HG03108 (cell line): ENCODE measurements around the gene TAF8.

Experiments used
- ATAC-seq: cut with Tn5 transposase; IDR thresholded peaks from one replicate; pipeline ENCODE4 v1.9.1; 2021; ENCODE audit warnings: moderate library complexity; ENCODE audit not compliant: unreplicated experiment

TAF8 gene

DNA sequence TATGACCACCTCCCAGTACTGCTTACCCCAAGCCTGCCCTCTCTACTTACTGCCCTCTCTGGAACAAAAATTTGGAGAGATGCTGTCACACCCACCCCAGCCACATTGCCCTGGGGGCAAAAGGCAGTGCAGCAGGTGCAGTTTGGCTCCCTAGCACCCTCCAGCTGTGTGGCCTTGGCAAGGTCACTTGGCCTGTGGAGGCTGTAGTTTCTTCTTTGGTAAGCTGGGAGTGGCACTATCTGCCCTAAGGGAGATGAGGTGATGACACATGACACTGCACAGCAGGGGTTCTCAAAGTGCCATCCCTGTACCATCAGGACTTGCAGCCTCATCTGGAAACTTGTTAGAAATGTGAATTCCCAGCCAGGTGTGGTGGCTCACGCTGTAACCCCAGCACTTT, 44.8 kb downstream of the TAF8 start:
- ATAC-seq, result no peak

DNA sequence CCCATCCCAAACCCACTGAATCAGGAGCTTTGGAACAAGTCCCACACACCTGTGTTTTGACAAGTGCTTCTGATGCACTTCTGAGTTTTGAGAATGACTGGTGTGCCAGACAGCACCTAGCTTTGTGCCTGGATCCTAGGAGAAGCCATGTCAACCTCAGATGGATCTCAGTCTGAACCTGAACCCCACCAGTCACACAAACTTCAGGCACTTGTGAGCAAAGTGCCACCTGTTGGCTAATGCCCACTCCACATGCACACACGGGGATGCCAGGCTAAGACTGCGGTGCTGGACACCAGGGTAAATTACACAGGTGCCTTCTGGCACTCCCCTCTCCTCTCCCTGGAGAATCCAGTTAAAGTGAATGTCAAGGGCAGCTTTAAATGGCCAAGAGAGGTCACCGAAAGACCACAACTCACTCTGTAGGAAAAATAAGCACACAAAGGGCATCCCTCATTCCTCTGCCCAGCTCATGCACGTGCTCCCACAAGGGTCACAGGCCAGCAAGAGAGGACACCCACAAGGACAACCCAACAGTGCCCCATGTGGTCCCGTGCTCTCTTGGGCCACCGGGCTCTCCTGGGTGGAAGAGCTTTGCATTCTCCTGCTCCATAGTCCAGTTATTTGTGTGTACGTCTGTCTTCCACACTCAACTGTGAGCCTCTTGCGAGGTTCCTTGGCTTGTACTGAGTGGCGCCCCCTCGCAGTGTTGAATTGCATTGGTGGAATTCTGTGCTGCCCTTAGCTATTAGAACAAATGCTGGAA, 45.6 kb downstream of the TAF8 start:
- ATAC-seq, result no peak

DNA sequence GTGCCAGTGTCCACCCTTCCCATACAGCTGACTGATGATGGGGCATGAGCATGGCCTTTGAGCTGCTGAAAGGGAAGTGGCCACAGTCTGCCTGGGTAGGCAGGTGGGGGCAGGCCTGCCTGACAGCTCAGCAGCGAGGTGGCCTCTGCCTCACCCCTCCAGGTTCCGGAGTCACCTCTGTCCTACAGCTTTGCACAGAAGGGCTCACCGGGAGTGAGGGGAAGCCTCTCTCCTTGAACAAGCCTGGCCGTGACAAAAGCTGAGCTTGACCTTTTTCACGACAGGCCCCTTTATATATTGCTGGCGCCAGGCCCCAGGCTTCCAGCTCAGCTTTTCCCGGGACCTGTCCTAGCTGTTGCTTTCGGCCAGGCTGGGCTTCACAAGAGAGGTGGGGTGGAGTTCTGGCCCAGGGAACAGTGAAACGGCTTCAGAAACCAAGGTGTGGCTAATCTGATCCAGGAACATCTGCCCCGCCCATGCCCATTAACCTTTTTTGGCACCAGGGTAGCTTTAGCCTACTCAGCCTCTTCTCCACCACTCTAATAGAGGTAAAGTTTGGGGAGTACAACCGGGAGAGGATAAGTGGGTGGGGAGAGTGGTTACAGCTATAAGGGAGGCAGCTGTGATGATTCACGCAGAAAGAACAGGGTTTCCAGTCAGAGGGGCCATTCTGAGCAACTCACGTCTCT, 49.2 kb downstream of the TAF8 start:
- no peak for ATAC-seq

DNA sequence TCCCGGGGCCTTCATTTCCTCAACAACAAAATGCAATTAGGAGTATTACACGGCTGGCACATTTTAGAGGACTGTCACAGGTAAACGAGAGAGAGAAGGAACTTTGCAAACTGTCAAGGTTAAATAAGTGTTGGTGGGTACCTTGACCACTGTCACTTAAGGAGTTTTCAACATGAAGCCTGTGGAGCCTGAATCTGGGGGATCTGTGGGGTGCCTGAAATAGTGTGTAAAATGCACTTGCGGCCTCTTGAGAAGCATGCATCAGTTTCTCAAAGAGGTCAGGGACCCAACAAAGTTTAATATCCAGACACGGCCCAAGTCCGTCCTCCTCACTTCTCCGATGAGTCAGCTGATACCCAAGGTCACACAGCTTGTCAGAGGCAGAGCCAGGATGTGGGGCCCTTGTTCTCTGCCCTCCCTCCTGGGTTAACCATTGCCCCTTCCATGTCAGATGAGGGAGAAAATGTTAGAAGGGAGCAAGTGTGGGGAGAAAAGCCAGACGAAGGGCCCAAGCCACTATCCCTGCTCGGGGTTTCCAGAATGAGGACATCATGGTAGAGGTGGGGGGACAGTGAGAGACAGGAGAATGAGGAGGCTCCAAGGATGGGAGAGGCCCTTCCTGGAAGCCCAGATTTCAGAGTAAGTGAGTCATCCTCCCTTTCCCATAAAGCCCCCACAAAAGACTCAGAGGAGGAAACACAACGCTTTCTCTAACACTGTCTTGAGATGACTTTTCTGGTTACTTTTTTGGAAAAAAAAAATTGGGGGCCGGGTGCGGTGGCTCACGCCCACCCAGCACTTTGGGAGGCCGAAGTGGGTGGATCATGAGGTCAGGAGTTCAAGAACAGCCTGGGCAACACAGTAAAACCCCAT, 49.9 kb downstream of the TAF8 start:
- ATAC-seq, result no peak

DNA sequence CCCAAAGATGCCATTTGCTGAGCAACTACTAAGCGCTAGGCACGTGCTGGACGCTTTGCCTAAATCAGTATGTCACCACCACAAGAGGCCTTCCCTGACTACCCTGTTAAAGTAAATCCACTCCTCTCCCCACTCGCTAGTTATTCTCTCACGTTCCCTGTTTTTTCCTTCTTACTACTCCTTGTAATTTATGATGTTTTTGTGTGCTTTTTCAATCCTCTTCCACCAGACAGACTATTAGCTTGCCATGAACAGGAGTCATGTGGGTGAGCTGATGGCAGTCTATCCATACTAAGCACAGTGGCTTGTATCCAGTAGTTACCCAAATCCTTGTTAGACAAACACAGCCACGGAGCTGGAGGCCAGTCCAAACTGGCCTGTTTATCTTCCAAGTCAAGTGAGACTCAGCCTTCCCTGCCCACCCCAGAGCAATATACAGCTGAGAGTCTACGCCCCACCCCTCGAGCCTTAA, 50.9 kb downstream of the TAF8 start:
- ATAC-seq, result no peak

DNA sequence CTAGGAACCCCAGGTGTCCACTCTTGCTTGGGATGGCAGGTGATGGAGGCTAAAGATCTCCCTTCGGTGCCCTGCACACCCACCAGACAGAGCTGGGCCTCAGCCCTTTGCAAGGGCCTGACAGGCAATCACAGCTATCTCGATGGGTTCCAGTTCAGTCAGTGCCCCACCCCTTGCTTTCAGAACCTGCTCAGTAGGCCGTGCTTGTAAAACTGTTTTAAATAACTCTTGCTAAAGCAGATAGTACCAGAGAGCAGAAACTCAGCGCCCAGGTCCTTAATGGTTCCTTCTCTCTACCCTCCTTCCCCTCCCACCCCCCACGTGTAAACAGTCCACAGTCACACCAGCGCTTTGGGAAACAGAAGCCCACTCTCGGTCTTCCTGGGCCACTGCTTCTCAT, 52.9 kb downstream of the TAF8 start:
- no peak for ATAC-seq

DNA sequence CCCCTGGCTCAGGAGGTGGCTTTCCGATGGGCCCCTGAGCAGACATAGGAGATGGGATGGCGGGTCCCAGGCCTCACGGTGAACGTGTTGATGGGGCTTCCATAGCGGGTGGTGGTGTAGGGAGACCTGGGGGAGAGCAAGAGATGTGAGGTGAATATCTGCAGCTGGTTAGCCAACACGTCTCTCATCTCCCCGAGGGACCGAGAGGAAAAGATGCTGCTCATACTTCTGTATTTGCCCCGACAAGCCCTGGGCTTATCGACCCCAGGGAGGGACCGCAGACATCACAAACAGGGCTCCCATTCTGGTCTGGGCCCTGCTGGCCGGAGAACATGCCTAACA, 53.4 kb downstream of the TAF8 start:
- no peak for ATAC-seq

DNA sequence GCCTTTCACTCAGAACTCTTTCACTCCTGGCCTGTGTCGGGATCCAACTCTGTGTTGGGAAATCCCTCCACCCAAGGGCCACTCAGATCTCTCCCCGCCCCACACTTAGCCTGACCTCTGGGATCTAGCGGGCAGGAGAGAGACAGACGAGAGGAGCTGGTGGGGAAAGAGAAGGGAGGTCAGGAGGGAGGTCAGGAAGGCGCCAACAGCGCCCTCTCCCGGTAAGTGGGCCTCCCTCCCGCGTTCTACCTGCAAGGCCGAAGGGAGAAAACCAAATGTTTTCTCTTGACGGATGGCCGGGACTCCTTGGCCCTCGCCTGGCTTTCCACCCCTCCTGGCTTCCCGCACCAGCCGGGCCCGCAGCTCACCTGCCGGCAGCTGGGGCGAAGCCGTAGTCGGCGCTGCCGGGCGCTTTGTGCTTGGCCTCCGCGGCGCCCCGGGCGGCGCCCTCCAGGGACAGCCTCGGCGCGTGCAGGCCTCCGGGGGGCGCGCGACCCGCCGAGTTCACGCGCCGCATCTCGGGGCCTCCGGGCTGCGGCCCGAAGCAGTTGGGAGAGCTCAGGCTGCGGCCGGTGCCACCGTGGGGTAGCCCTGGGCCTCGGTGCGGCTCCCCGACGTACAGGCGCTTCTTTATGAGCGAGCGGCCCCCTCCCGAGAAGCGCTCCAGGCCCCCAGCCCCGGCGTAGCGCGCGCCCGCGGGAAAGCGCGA, 53.9 kb downstream of the TAF8 start:
- peak; percentile 65 for ATAC-seq

DNA sequence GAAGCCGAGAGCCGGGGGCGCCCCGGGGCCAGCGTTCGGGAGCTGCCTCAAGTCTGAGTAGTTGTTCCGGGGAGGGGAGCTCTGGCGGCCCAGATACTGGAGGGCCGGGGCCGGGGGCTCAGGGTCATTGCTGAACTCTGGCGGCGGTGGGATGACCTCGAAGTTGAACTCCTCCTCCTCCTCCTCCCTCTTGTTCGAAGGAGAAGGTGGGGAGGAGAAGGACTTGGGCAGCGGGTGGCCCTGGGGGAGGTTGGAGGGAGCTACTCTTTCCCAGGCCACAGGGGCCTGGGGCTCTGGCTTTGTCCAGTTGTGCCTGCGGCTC, 54.4 kb downstream of the TAF8 start:
- ATAC-seq, result no peak

DNA sequence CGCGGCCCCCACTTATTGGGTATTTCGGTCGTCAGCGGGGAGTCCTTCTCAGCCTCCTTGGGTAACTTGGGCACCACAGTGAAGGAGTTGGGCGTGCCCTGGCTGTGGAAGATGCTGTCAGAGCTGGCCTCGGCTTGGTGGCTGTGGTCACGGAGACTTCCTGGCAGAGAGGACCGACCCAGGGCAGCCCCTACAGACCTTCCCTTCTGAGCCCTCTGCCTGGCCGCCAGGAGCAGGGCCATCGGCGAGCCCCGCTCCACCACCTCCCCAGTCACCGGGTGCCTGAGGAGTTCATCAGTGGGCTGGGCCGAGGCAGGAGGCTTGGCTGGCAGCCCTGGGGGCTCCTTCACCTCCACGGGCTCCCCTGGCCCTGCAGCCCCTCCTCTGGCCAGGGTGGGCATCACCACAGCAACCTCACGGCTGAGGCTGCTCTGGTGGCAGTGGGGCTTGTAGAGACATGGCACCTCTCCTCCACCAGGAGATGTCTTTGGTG, 54.9 kb downstream of the TAF8 start:
- ATAC-seq, result no peak

DNA sequence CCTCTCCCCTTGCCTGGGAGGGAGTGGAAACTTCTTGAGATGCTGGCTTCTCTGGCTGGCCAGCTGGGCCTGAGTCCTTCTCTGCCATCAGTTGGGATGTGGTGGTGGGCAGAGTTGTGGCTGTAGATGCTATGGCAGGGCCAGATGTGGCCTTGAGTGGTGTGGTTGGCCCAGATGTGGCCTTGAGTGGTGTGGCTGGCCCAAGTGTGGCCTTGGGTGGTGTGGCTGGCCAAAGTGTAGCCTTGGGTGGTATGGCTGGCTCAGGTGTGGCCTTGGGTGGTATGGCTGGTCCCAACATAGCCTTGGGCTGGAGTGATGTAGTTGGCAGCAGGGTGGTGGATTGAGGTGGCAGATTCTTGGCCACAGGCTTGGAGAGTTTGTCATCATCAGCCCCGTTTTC, 55.4 kb downstream of the TAF8 start:
- ATAC-seq, result no peak

DNA sequence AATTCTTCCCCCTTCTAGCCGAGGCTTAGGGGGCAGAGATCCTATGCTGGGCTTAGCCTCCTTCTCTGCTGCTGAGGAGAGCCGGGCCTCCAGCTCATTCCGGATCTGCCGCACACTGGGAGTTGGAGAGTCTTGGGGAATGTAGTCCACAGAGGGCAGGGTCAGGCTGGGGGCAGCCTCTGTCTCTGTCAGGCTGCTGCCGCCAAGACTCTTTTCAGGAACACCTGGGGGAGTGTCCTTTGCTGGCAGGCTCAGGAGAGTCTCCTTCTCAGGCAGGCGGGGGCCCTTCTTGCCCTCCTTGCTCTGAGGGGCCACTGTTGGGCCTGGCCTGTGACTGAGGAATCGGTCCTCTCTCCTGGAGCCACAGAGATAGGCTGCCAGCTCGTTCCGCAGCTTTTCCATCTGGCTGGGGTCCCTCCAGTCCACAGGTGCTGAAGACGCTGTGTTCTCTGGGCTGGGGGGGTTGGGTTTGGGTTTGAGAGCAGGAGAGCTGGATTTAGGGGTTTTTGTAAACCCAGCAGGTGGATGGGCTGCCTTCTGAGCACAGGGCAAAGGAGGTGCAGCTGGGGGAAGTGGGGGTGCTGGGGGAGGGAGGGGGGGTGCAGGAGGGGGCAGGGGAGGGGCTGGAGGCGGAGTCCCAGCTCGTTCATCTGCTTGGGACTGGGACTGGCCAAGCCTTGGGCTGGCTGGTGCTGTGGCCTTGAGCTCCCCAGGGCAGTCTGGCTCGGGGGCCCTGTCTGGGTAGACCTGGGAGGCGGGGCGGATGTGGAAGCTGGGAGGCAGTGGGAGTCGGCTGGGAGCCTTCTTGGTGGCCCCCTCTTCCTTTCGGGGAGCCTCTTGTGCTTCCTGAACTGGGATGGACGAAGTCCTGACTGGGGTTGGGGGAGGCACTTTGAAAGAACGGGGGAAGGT, 56.0 kb downstream of the TAF8 start:
- no peak for ATAC-seq

DNA sequence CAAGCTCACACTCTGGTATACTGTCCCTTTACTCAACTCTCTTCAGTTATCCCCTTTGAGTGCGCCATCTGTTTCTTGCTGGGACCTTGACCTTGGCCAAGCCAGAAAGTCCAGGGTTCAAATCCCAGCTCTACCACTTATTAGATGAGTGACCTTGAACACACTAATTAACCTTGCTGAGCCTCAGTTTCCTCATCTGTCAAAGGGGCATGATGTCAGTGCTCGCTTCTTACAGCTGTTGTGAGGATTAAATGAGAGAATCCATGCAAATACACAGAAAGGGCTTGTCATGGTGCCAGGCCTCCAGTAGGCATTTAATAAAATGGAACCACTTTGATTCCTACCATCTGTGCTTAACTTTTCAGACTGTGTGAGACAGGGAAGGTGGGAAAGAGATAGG, 57.7 kb downstream of the TAF8 start:
- no peak for ATAC-seq

DNA sequence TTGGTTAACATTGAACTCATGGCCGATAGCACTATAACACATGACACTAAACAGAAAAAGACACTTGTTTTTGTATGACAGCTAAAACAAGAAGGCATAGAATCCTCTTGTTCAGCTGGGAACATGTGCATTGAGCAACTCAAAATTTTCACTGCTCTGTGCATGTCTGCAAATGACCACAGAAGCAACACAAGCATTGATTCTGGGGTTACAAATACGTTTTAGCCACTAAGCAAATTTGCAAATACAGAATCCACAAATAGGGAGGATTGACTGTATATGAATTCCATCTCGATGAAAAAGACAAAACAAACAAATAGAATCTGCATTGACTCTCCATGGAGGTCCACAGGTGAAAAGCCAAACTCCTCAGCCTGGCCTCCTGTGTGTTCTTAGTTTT, 60.4 kb downstream of the TAF8 start:
- no peak for ATAC-seq

DNA sequence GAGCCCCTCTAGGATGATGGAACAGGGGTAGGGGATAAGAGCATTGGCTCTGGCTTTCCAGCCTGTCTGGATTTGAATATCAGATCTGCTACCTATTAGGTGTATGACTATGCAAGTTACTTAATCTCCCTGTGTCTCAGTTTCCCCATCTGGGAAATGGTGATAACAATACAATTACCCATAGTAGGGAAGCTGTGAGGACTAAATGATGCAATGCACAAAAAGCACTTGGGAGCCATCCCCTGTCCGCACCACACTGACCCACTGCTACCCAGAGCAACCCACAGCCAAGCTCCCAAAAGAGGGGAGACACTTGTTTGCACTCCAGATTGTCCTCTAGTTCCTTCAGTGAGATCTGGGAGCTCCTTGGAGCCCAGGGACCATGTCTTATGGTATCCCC, 62.0 kb downstream of the TAF8 start:
- ATAC-seq, result no peak

DNA sequence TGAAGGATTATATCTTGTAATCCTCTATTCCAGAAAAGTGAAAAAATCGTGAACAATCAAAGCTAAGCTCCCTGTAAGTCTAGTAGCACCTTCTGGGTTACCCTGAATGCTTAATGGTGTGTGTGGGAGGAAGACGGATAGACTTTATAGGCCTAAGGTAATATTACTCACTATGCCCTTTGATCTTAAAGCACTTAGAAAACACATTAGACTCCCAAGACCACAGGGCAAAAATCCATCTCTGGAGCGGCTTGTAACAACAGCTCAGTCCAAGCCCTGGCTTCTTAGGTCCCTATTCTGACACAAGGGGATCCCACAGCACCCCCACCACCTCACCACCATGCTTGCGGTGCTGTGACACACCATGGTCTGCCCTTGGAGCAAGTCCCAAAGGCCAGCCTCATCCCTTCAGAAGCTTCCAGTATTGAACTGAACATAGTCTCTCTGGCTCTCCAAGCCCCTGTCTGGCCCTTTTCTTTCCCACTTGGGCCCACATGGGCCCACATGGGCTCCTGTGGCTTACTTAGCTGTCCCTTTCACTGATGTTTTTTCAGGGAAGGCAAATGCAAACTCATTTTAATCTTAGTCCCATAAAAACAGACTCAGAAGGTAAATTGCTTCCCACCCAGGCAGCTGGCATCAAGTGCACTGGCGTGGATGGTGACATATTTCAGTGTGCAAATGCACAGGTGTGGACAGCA, 63.8 kb downstream of the TAF8 start:
- no peak for ATAC-seq

DNA sequence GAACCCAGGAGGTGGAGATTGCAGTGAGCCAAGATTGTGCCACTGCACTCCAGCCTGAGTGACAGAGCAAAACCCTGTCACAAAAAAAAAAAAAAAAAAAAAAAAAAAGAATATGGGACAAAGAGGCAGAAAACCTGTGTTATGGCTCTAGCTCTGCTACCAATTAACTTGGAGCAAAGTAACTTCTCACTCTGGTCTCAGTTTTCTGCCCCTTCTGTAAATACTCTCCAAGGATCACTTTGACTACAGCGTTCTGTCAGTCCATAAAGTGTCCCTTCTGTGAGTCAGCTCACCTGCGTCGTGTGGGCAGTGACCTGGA, 67.5 kb downstream of the TAF8 start:
- no peak for ATAC-seq

DNA sequence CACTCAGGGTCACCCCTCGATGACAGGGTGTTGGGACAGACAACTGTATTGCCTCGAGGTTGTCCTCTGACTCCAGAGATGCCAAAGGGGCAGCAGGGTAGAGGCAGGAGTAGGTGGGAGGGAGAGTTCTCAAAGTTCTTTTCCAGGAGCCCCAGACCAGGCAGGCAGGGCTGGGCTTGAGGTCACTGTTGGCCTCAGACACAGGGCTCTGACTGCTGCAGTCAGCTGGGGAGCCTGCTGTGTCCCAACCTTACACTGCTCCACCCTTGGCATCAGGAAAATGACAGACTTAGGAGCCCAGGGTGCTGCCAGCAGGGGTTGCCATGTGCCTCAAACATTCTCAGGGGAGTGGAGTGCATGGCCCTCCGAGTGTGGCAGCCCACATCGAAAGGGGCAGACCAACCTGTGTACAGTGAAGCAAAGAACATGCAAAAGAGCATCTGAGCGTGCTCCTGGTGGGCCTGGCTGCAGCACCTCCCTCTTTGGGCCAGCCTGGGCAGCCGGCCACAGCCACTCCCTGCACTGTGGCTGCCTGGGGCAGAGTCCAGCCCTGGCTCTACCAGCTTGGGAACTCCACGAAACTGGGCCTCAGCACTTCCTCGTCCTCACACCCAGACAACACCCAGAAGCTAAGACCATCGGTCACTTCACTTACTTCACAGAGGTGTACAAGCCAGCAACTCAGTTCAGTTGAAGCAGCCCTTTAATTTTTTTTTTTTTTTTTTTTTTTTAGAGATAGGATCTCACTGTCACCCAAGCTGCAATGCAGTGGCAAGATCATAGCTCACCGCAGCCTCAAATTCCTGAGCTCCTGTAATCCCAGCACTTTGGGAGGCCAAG, 68.1 kb downstream of the TAF8 start:
- no peak for ATAC-seq
